Fibroblast of lung (primary cell): ENCODE measurements around the gene MIEF1.

Experiments
- EZH2 ChIP-seq: IDR thresholded peaks from 2 replicates; pipeline ENCODE4 v1.5.1; 2012; ENCODE audit warnings: low read length, control low read depth, mild to moderate bottlenecking; ENCODE audit errors: missing control alignments
- TF ChIP-seq, protein P1 (sequence below), 2 donors: IDR thresholded peaks in 1 of 2; conservative IDR thresholded peaks in 1 of 2; 1 replicate in 1 of 2; 2 replicates in 1 of 2; pipeline ENCODE4 v1.5.1; 2011 to 2012; ENCODE audit warnings: low read length in 2 of 2, control low read depth in 1 of 2, inconsistent platforms in 1 of 2, low read depth in 1 of 2, mild to moderate bottlenecking in 1 of 2

- TF ChIP-seq, protein P1, sequence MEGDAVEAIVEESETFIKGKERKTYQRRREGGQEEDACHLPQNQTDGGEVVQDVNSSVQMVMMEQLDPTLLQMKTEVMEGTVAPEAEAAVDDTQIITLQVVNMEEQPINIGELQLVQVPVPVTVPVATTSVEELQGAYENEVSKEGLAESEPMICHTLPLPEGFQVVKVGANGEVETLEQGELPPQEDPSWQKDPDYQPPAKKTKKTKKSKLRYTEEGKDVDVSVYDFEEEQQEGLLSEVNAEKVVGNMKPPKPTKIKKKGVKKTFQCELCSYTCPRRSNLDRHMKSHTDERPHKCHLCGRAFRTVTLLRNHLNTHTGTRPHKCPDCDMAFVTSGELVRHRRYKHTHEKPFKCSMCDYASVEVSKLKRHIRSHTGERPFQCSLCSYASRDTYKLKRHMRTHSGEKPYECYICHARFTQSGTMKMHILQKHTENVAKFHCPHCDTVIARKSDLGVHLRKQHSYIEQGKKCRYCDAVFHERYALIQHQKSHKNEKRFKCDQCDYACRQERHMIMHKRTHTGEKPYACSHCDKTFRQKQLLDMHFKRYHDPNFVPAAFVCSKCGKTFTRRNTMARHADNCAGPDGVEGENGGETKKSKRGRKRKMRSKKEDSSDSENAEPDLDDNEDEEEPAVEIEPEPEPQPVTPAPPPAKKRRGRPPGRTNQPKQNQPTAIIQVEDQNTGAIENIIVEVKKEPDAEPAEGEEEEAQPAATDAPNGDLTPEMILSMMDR (conservative IDR thresholded peaks at IDR 0.05 in 1 of 2, IDR thresholded peaks at IDR 0.05 in 1 of 2; ENCODE audit: low read depth in 1 of 2, low read length in 2 of 2), result no peak
- no peak for TF ChIP-seq EZH2
Observed at GRCh38 chr22:39458444-39459083, 43.5 kb upstream of the MIEF1 start.
